Measurements from ENCODE around the gene CPEB3.
"Not testable (repeated sequence)": the region's sequence is repeated elsewhere in the genome, so short reads cannot be mapped to it uniquely, and the experiment has no call there.

Gene CPEB3

GRCh38 chr10:92142512-92142911, 148.4 kb downstream of the CPEB3 start:
- Histone ChIP-seq H3K4me1 (ENCODE audit: insufficient read depth, low read length) (no peaks in the 10 kb centered on the region), H3K27me3 (ENCODE audit: insufficient read depth, low read length) (no peaks in the 10 kb centered on the region), H2AFZ (ENCODE audit: low read depth, low read length) (no peak overlapping the region), H3K4me3 (ENCODE audit: low read length) (no peak overlapping the region), H3K36me3 (ENCODE audit: insufficient read depth, low read length) (no peaks in the 10 kb centered on the region), H3K9me3 (ENCODE audit: low read length) (no peaks in the 10 kb centered on the region)

GRCh38 chr10:92141147-92141546, 149.7 kb downstream of the CPEB3 start:
- H3K27me3 ChIP-seq (ENCODE audit: insufficient read depth, low read length); H3K4me1 ChIP-seq (ENCODE audit: insufficient read depth, low read length); H3K36me3 ChIP-seq (ENCODE audit: insufficient read depth, low read length); H3K9me3 ChIP-seq (ENCODE audit: low read length); H2AFZ ChIP-seq (ENCODE audit: low read depth, low read length); H3K4me3 ChIP-seq (ENCODE audit: low read length): not testable (repeated sequence)

DNA sequence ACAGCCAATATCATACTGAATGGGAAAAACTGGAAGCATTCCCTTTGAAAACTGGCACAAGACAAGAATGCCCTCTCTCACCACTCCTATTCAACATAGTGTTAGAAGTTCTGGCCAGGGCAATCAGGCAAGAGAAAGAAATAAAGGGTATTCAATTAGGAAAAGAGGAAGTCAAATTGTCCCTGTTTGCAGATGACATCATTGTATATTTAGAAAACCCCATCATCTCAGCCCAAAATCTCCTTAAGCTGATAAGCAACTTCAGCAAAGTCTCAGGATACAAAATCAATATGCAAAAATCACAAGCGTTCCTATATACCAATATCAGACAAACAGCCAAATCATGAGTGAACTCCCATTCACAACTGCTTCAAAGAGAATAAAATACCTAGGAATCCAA, 156.8 kb downstream of the CPEB3 start:
- not testable (repeated sequence) for H3K27me3 ChIP-seq (ENCODE audit: insufficient read depth, low read length); H3K9me3 ChIP-seq (ENCODE audit: low read length); H3K4me1 ChIP-seq (ENCODE audit: insufficient read depth, low read length); H3K4me3 ChIP-seq (ENCODE audit: low read length); H3K36me3 ChIP-seq (ENCODE audit: insufficient read depth, low read length); H2AFZ ChIP-seq (ENCODE audit: low read depth, low read length)

DNA sequence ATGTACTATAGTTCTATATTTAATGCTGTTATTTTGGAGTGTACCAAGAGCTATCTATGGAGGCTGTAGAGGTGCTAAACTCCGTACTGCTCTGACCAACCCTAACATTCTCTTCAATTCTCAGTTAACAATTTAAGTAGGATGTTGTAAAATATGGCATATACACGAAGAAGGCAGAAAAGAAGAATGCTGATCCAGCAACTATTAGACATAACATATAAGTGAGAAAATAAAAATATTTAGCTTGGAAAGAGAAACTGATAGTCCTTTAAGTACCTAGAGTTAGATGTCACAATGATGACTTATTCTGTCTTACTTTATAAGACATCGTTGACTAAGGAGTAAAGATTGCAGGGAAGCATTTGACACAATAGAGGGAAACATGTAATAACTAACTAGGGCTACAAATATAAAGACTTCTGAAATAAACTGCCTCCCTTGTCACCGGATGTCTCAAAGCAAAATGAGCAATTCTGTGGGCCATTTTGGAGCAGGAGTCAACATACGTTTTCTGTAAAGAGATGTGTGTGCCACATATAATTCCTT, 159.5 kb downstream of the CPEB3 start:
- H3K36me3 ChIP-seq (ENCODE audit: insufficient read depth, low read length): no peaks in the 10 kb centered on the region
- no peak overlapping the region for H3K4me3 ChIP-seq (ENCODE audit: low read length)
- no peaks in the 10 kb centered on the region for H3K4me1 ChIP-seq (ENCODE audit: insufficient read depth, low read length)
- no peak overlapping the region for H2AFZ ChIP-seq (ENCODE audit: low read depth, low read length)
- no peaks in the 10 kb centered on the region for H3K27me3 ChIP-seq (ENCODE audit: insufficient read depth, low read length)
- H3K9me3 ChIP-seq (ENCODE audit: low read length): no peaks in the 10 kb centered on the region

DNA sequence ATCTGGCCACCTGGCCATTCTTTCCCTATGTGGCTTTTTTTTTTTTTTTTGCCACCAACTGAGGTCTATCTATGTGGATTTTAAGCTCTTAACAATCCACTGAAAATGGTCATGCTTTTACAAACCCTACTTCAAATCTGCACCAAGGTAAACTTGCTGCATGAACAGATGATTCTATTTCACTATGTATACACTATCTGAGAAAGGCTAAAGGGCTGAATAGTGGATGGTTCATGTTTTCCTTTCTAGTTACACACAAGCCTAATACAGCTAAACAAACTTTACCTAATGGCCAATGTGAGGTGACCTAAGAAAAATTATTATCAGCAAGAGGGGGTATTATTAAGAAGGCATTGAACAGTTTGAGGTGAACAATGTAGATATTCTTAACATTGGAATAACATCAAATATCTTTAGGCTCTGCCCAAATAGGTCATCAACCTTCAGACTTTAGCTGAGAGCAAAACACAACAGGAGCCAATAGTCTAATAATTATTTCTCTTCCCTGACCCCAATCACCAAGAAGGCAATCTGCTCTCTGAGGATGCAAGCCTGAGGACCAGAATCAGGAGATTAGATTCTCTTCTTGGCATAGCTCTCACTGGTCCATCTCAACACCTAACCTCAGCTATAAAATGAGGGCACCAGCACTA, 160.1 kb downstream of the CPEB3 start:
- H2AFZ ChIP-seq (ENCODE audit: low read depth, low read length): no peak overlapping the region
- H3K27me3 ChIP-seq (ENCODE audit: insufficient read depth, low read length): no peaks in the 10 kb centered on the region
- H3K4me1 ChIP-seq (ENCODE audit: insufficient read depth, low read length): no peaks in the 10 kb centered on the region
- H3K36me3 ChIP-seq (ENCODE audit: insufficient read depth, low read length): no peaks in the 10 kb centered on the region
- no peak overlapping the region for H3K4me3 ChIP-seq (ENCODE audit: low read length)
- no peaks in the 10 kb centered on the region for H3K9me3 ChIP-seq (ENCODE audit: low read length)

DNA sequence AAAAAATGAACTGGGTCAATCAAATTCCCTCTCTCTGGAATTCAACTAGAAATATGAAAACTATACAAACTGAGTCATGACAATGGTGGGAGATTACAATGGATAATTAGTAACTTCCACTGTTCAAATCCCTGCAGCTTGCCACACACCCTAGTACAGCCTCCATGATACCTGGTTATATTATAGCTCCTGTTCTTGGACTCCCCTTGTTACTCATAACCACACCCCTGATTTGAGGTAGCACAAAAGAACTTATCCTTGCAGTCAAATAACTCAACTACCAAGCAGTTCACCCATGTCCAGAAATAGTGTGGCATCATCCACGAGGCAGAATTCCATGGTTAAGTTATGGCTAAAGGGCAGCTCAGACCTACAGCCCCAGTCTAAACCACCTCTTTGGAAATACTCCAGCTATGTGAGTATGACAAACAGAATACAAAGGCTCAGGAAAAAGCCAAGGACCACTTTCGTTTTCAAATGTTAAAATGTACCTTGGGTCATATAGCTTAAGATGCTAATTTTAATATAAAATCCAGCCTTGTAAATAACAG, 164.7 kb downstream of the CPEB3 start:
- Histone ChIP-seq H3K9me3 (ENCODE audit: low read length) (no peaks in the 10 kb centered on the region), H3K27me3 (ENCODE audit: insufficient read depth, low read length) (no peaks in the 10 kb centered on the region), H3K36me3 (ENCODE audit: insufficient read depth, low read length) (no peaks in the 10 kb centered on the region), H2AFZ (ENCODE audit: low read depth, low read length) (no peak overlapping the region), H3K4me3 (ENCODE audit: low read length) (no peak overlapping the region), H3K4me1 (ENCODE audit: insufficient read depth, low read length) (no peaks in the 10 kb centered on the region)

GRCh38 chr10:92125144-92125543, 165.7 kb downstream of the CPEB3 start:
- Histone ChIP-seq H2AFZ (ENCODE audit: low read depth, low read length) (no peak overlapping the region), H3K36me3 (ENCODE audit: insufficient read depth, low read length) (no peaks in the 10 kb centered on the region), H3K4me3 (ENCODE audit: low read length) (no peak overlapping the region), H3K9me3 (ENCODE audit: low read length) (no peaks in the 10 kb centered on the region), H3K27me3 (ENCODE audit: insufficient read depth, low read length) (no peaks in the 10 kb centered on the region), H3K4me1 (ENCODE audit: insufficient read depth, low read length) (no peaks in the 10 kb centered on the region)

DNA sequence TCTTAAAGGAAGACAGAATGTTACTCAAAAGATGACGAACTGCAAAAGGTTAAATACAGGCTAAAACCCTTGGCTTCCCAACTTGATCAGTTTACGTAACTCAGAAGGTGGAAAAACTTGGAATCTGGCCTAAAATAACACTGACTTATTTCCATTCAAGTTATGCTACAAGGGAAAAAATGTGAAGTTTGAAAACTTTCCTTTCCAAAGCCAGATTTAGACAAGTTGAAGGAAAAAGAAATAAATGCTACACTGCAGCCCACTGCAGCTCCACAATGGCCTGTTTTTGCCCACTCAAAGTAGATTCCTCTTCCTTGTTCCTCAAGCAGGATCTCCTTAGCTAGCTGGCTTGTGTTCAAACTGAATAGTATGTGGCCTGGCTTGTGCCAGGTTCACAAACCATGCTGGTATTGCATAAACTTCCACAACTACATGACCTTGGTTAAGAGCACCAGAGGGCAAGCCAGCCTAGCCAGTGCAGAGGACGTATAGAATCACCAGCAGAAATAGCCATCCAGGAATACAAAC, 166.2 kb downstream of the CPEB3 start:
- H3K36me3 ChIP-seq (ENCODE audit: insufficient read depth, low read length): no peaks in the 10 kb centered on the region
- H3K9me3 ChIP-seq (ENCODE audit: low read length): no peaks in the 10 kb centered on the region
- no peaks in the 10 kb centered on the region for H3K4me1 ChIP-seq (ENCODE audit: insufficient read depth, low read length)
- H2AFZ ChIP-seq (ENCODE audit: low read depth, low read length): no peak overlapping the region
- no peaks in the 10 kb centered on the region for H3K27me3 ChIP-seq (ENCODE audit: insufficient read depth, low read length)
- H3K4me3 ChIP-seq (ENCODE audit: low read length): no peak overlapping the region

- H2AFZ ChIP-seq (ENCODE audit: low read depth, low read length): no peak overlapping the region
- no peaks in the 10 kb centered on the region for H3K9me3 ChIP-seq (ENCODE audit: low read length)
- H3K27me3 ChIP-seq (ENCODE audit: insufficient read depth, low read length): no peaks in the 10 kb centered on the region
- no peak overlapping the region for H3K4me3 ChIP-seq (ENCODE audit: low read length)
- no peaks in the 10 kb centered on the region for H3K4me1 ChIP-seq (ENCODE audit: insufficient read depth, low read length)
- H3K36me3 ChIP-seq (ENCODE audit: insufficient read depth, low read length): no peaks in the 10 kb centered on the region
These were observed 166.9 kb downstream of the CPEB3 start for GRCh38 chr10:92124020-92124419.

DNA sequence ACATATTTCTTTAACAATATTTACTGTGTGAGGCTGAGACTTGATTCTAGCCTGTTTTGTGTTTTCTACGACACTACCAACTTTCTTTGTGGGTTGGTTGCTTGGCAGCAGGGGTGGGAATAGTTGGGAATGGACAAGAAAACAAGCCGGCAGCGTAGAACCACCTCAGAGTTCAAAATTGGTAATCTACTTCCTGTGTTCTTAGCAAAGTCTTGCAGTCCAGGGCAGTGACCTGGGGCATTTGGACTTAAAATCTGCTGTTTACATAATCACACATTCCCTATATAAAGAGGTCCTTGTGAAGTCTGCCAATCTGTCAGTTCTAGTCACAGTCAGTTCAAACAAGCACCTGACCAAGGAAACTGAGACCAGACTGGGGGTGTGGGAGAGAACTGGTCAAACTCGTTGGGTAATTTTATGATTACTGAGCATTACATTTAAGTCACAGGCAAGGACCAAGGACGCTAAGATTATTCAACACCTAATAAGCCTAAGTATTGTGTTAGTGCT, 167.9 kb downstream of the CPEB3 start:
- H3K36me3 ChIP-seq (ENCODE audit: insufficient read depth, low read length): no peaks in the 10 kb centered on the region
- H3K4me3 ChIP-seq (ENCODE audit: low read length): no peak overlapping the region
- H3K27me3 ChIP-seq (ENCODE audit: insufficient read depth, low read length): no peaks in the 10 kb centered on the region
- H3K4me1 ChIP-seq (ENCODE audit: insufficient read depth, low read length): no peaks in the 10 kb centered on the region
- H3K9me3 ChIP-seq (ENCODE audit: low read length): no peaks in the 10 kb centered on the region
- H2AFZ ChIP-seq (ENCODE audit: low read depth, low read length): no peak overlapping the region

DNA sequence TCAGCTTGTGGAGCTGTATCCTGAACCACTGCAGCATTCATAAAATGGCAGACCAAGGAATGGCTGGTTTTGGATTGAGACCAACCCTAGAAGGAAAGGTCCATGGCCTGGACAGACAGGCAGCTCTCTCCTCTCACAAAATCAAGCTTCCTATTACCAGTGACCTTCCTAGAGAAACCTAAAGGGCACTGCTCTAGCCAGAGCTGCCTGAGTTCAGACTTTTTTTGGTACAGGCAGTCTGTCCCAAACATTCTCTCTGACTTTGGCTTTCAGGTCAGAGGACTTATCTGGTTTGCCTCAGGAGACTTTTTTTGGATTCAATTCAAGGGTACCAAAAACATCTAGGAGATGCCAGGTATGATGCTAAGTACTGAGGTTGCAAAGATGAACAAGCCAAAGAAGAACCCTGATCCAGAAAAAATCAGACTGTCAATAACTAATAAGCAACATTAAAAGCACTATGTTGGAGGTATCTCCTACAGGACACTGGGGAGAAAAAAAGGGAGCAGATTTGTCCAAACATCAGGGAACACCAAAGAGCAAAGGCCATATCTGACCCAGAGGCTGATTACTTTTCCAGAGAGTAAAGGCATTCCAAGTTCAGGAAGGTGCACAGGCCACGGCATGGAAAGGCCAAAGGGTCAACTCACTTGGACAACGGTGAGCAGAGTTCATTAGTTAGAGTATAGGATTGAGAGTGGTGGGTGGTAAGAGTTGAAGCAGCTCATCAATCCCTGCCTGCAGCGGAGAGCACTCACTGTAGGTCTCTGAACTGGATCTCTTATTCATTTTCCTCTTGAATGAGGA, 169.0 kb downstream of the CPEB3 start:
- Histone ChIP-seq H3K36me3 (ENCODE audit: insufficient read depth, low read length) (no peaks in the 10 kb centered on the region), H3K4me3 (ENCODE audit: low read length) (no peak overlapping the region), H3K9me3 (ENCODE audit: low read length) (no peaks in the 10 kb centered on the region), H3K27me3 (ENCODE audit: insufficient read depth, low read length) (no peaks in the 10 kb centered on the region), H2AFZ (ENCODE audit: low read depth, low read length) (no peak overlapping the region), H3K4me1 (ENCODE audit: insufficient read depth, low read length) (no peaks in the 10 kb centered on the region)

GRCh38 chr10:92119340-92119739, 171.5 kb downstream of the CPEB3 start:
- H2AFZ ChIP-seq (ENCODE audit: low read depth, low read length): no peak overlapping the region
- no peaks in the 10 kb centered on the region for H3K27me3 ChIP-seq (ENCODE audit: insufficient read depth, low read length)
- H3K4me1 ChIP-seq (ENCODE audit: insufficient read depth, low read length): no peaks in the 10 kb centered on the region
- H3K4me3 ChIP-seq (ENCODE audit: low read length): no peak overlapping the region
- H3K9me3 ChIP-seq (ENCODE audit: low read length): no peaks in the 10 kb centered on the region
- H3K36me3 ChIP-seq (ENCODE audit: insufficient read depth, low read length): no peaks in the 10 kb centered on the region

GRCh38 chr10:92114917-92115316, 176.0 kb downstream of the CPEB3 start:
- H3K4me1 ChIP-seq (ENCODE audit: insufficient read depth, low read length); H3K9me3 ChIP-seq (ENCODE audit: low read length); H3K4me3 ChIP-seq (ENCODE audit: low read length); H3K36me3 ChIP-seq (ENCODE audit: insufficient read depth, low read length); H2AFZ ChIP-seq (ENCODE audit: low read depth, low read length); H3K27me3 ChIP-seq (ENCODE audit: insufficient read depth, low read length): not testable (repeated sequence)

Data from neuron (in vitro differentiated cells).